Transverse colon (tissue), 4 donors: ENCODE measurements around the gene SOX8. TPM values are rescaled to one million over a fixed set of nuclear protein-coding genes. Genes with fewer than 3 reads are reported as not detected.

ENCODE experiments used
- DNase-seq: peaks from one replicate; pipeline ENCODE4 v3.0.0-alpha.2; 2019
- H3K27ac ChIP-seq, 4 donors: fragments of 200-600 bp; sonication (generic); 2 replicates each; pipeline ENCODE4 v1.5.1; 2016 to 2018; ENCODE audit warnings: inconsistent platforms in 4 of 4
- H3K27me3 ChIP-seq: fragments of 200-600 bp; sonication (generic); 2 replicates; pipeline ENCODE4 v1.5.1; 2017; ENCODE audit warnings: inconsistent platforms
- H3K36me3 ChIP-seq, 4 donors: fragments of 200-600 bp; sonication (generic); 2 replicates each; pipeline ENCODE4 v1.5.1; 2017 to 2019; ENCODE audit warnings: inconsistent platforms in 4 of 4
- H3K4me1 ChIP-seq, 4 donors: fragments of 200-600 bp; sonication (generic); 2 replicates each; pipeline ENCODE4 v1.5.1; 2017 to 2020; ENCODE audit warnings: inconsistent platforms in 4 of 4
- H3K4me3 ChIP-seq, 4 donors: fragments of 200-600 bp; sonication (generic); 1 replicate in 1 of 4; 2 replicates in 3 of 4; pipeline versions ENCODE4 v1.5.1 to v1.6.1; 2017 to 2019; ENCODE audit warnings: inconsistent platforms in 4 of 4
- H3K9me3 ChIP-seq, 2 donors: fragments of 200-600 bp; sonication (generic); 2 replicates each; pipeline ENCODE4 v1.5.1; 2017 to 2019; ENCODE audit warnings: inconsistent platforms in 2 of 2
- EP300 ChIP-seq: sonication (generic); formaldehyde crosslinking; IDR thresholded peaks from one replicate; pipeline ENCODE4 v1.6.1; 2017; ENCODE audit warnings: antibody characterized with exemption, low read depth
- POLR2A ChIP-seq: fragments of 450-650 bp; IDR thresholded peaks from one replicate; pipeline ENCODE4 v1.6.1; 2016; ENCODE audit warnings: antibody characterized with exemption, mild to moderate bottlenecking, moderate library complexity
- POLR2AphosphoS5 ChIP-seq, 3 donors: sonication (generic); formaldehyde crosslinking; IDR thresholded peaks; one replicate each; pipeline ENCODE4 v1.6.1; 2016; ENCODE audit warnings: antibody characterized with exemption in 3 of 3
- WGBS, 2 donors: methylation state at CpG; one replicate each; pipeline ENCODE4 v1.1.5; 2018; ENCODE audit warnings: low coverage in 1 of 2; 5-methylcytosine and 5-hydroxymethylcytosine counted together
- in situ Hi-C, 4 donors: fragments of 200-750 bp; cut with MboI; loops; one replicate each; pipeline versions ENCODE4 v1.15.0 to v1.15.1; 2017; ENCODE audit warnings: low sequenced_read_pairs in 3 of 4, low pct_ligation_motif_present in 1 of 4, low pct_unique_long_range_greater_than_20kb in 1 of 4
- intact Hi-C: fragments of 100-400 bp; cut with DNase I; formaldehyde crosslinking; loops from one replicate; pipeline ENCODE4 v1.15.1; 2023; ENCODE audit warnings: low total_unique reads
- total RNA-seq, 4 donors: library from RNA; depleted of rRNA; stranded (reverse); fragments of >200 nt; gene quantifications; one replicate each; pipeline ENCODE4 v1.1.0, GENCODE V29; 2016
- TF ChIP-seq, protein P1 (sequence below), 5 experiments: fragments of 200-600 bp in 3 of 5; fragments of 450-650 bp in 2 of 5; sonication (generic) in 3 of 5; IDR thresholded peaks; 1 replicate in 2 of 5; 2 replicates in 3 of 5; pipeline ENCODE4 v1.5.1; 2016 to 2017; ENCODE audit warnings: antibody characterized with exemption in 5 of 5, inconsistent platforms in 3 of 5, mild to moderate bottlenecking in 2 of 5, moderate library complexity in 1 of 5

SOX8 gene
- total RNA-seq, 4 donors from 2014 or later: 0.37 to 1.9 (median 0.50) TPM

- Histone ChIP-seq H3K4me1 (peaks cover 0 to 10% (median 6%) of the 10 kb centered on the region in 4 donors), H3K27me3 (peaks cover 53% of the 10 kb centered on the region), H3K36me3 (no peaks in the 10 kb centered on the region), H3K27ac (no peak overlapping the region), H3K4me3 (no peak overlapping the region), H3K9me3 (no peaks in the 10 kb centered on the region)
- WGBS, 2 donors: 87% methylated on average over 10 to 32 of the region's 32 CpGs
- TF ChIP-seq, protein P1, sequence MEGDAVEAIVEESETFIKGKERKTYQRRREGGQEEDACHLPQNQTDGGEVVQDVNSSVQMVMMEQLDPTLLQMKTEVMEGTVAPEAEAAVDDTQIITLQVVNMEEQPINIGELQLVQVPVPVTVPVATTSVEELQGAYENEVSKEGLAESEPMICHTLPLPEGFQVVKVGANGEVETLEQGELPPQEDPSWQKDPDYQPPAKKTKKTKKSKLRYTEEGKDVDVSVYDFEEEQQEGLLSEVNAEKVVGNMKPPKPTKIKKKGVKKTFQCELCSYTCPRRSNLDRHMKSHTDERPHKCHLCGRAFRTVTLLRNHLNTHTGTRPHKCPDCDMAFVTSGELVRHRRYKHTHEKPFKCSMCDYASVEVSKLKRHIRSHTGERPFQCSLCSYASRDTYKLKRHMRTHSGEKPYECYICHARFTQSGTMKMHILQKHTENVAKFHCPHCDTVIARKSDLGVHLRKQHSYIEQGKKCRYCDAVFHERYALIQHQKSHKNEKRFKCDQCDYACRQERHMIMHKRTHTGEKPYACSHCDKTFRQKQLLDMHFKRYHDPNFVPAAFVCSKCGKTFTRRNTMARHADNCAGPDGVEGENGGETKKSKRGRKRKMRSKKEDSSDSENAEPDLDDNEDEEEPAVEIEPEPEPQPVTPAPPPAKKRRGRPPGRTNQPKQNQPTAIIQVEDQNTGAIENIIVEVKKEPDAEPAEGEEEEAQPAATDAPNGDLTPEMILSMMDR (IDR thresholded peaks at IDR 0.05): no peak
- TF ChIP-seq POLR2A (no peak), EP300 (no peak), POLR2AphosphoS5 (IDR thresholded peaks at IDR 0.05) (no peak)
- intact Hi-C loops (no loop called here), in situ Hi-C loops (no loop called here)
- no peak for DNase-seq
Measured at GRCh38 chr16:985646-986400, 4.3 kb downstream of the SOX8 start.

GRCh38 chr16:986411-986810 is 4.8 kb downstream of the SOX8 start:
- no peaks in the 10 kb centered on the region for H3K36me3 ChIP-seq
- TF ChIP-seq POLR2A (no peak), POLR2AphosphoS5 (IDR thresholded peaks at IDR 0.05) (no peak), EP300 (no peak)
- TF ChIP-seq, protein P1 (IDR thresholded peaks at IDR 0.05): no peak
- H3K4me3 ChIP-seq: no peak overlapping the region
- H3K27me3 ChIP-seq: peaks cover 49% of the 10 kb centered on the region
- no peaks in the 10 kb centered on the region for H3K9me3 ChIP-seq
- in situ Hi-C loops: no loop called here
- peaks cover 0 to 7% (median 4%) of the 10 kb centered on the region in 4 donors for H3K4me1 ChIP-seq
- DNase-seq: no peak
- 69% methylated on average over 8 of the region's 8 CpGs; no CpG with 5 or more reads in 1 of the 2 donors for WGBS, 2 donors
- H3K27ac ChIP-seq: no peak overlapping the region
- intact Hi-C loops: no loop called here

- TF ChIP-seq POLR2A (no peak), EP300 (no peak), POLR2AphosphoS5 (IDR thresholded peaks at IDR 0.05) (no peak)
- TF ChIP-seq, protein P1 (IDR thresholded peaks at IDR 0.05): no peak
- Histone ChIP-seq H3K36me3 (no peaks in the 10 kb centered on the region), H3K4me1 (peaks cover 0 to 4% (median 3%) of the 10 kb centered on the region in 4 donors), H3K9me3 (no peaks in the 10 kb centered on the region), H3K4me3 (no peak overlapping the region), H3K27ac (no peak overlapping the region), H3K27me3 (peaks cover 48% of the 10 kb centered on the region)
- in situ Hi-C loops: no loop called here
- intact Hi-C loops: no loop called here
- no peak for DNase-seq
- WGBS, 2 donors: 78% methylated on average over 41 of the region's 44 CpGs; no CpG with 5 or more reads in 1 of the 2 donors
Measured at GRCh38 chr16:986925-987582, 5.5 kb downstream of the SOX8 start.

DNA sequence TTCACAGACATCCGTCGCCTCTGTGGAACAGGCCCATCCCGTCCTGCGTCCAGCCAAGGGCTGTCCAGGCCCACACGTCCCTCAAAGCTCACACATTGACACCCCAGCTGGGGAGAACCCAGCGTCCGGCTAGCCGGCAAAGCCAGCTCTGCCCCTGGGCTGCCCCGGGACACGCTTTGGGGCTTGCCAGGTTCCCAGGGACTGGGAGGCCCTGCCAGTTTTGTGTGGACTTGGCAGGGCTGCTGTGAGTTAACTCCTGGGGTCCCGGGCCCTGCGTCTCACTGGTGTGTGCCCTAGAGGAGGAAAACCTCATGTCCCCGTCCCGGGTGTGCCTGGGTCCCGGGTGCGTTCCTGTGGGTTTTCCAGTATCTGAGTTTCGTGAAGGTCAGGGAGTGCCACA is 6.3 kb downstream of the SOX8 start:
- peaks cover 39% of the 10 kb centered on the region for H3K27me3 ChIP-seq
- intact Hi-C loops (no loop called here), in situ Hi-C loops (no loop called here)
- no peak for DNase-seq
- H3K36me3 ChIP-seq: no peaks in the 10 kb centered on the region
- 79% methylated on average over 16 of the region's 17 CpGs; no CpG with 5 or more reads in 1 of the 2 donors for WGBS, 2 donors
- no peak overlapping the region for H3K4me3 ChIP-seq
- no peaks in the 10 kb centered on the region for H3K9me3 ChIP-seq
- TF ChIP-seq POLR2AphosphoS5 (IDR thresholded peaks at IDR 0.05) (no peak), EP300 (no peak), POLR2A (no peak)
- TF ChIP-seq, protein P1 (IDR thresholded peaks at IDR 0.05): no peak
- H3K27ac ChIP-seq: no peak overlapping the region
- no peaks in the 10 kb centered on the region for H3K4me1 ChIP-seq
